HL-60 (cell line): Measurements from ENCODE around the gene PDCD2.
"Not testable (repeated sequence)": the region's sequence is repeated elsewhere in the genome, so short reads cannot be mapped to it uniquely, and the experiment has no call there.

ENCODE experiments used
- DNase-seq, 2 experiments: peaks; one replicate each; pipeline ENCODE4 v3.0.0-alpha.2; 2010 to 2020; ENCODE audit warnings: low read depth in 1 of 2, low spot score in 1 of 2
- H3K27ac ChIP-seq: fragments of 250-450 bp; sonication (Bioruptor Pico); replicated peaks from 2 replicates; pipeline ENCODE4 v1.5.1; 2020; ENCODE audit warnings: mild to moderate bottlenecking, moderate library complexity
- H3K27me3 ChIP-seq: fragments of 250-450 bp; sonication (Bioruptor Pico); 2 replicates; pipeline ENCODE4 v1.5.1; 2021; ENCODE audit warnings: mild to moderate bottlenecking, moderate library complexity; ENCODE audit not compliant: insufficient read depth, poor library complexity, severe bottlenecking
- H3K4me3 ChIP-seq: replicated peaks from 2 replicates; pipeline ENCODE4 v1.5.1; 2011; ENCODE audit warnings: mild to moderate bottlenecking, control low read depth, low read length; ENCODE audit not compliant: insufficient read depth
- CTCF ChIP-seq: IDR thresholded peaks from one replicate; pipeline ENCODE4 v1.5.1; 2011; ENCODE audit warnings: low read length, control low read depth, inconsistent platforms; ENCODE audit not compliant: insufficient read depth
- GABPA ChIP-seq: IDR thresholded peaks from 2 replicates; pipeline ENCODE4 v1.6.1; 2012; ENCODE audit warnings: low read depth
- POLR2AphosphoS5 ChIP-seq: IDR thresholded peaks from 2 replicates; pipeline ENCODE4 v1.6.1; 2012; ENCODE audit warnings: low read depth
- REST ChIP-seq: IDR thresholded peaks from 2 replicates; pipeline ENCODE4 v1.6.1; 2012; ENCODE audit warnings: low read depth; ENCODE audit not compliant: insufficient replicate concordance
- SPI1 ChIP-seq: IDR thresholded peaks from 2 replicates; pipeline ENCODE4 v1.6.1; 2012; ENCODE audit warnings: low read depth, mild to moderate bottlenecking, borderline replicate concordance
- long read RNA-seq: library from polyadenylated mRNA; unstranded; transcript quantifications from one replicate; pipeline ENCODE4 v2.0.0, GENCODE V29; 2020

PDCD2 gene
- long read RNA-seq, transcript PDCD2-208 (6 exons, 3,378 nt), result major isoform, 47 of 66 reads
- long read RNA-seq, partial matches to known transcripts, result 1 of 66 reads
- long read RNA-seq, other reads (novel, unspliced or antisense), result 5 of 66 reads

GRCh38 chr6:170584181-170584953, at the start of gene PDCD2:
Gene PDCD2, minus strand, starts transcription at chr6:170584637. Its CDS starts 56 bp downstream, at chr6:170584581.
- peak; percentile 84 to 95 for DNase-seq

GRCh38 chr6:170616020-170616554, 31.6 kb upstream of the PDCD2 start:
- not testable (repeated sequence) for H3K27me3 ChIP-seq, H3K27ac ChIP-seq, DNase-seq, H3K4me3 ChIP-seq

More at GRCh38 chr6:170584181-170584953, at the start of gene PDCD2:
- Histone ChIP-seq H3K27ac (peak within 1 kb of the TSS; percentile 81), H3K4me3 (peak within 1 kb of the TSS; percentile 92), H3K27me3 (no peaks in the 10 kb centered on the region)
- TF ChIP-seq GABPA (peak; percentile 95), POLR2AphosphoS5 (peak; percentile 76; the same call in 1 of the 2 replicates), REST (no peak), CTCF (no peak), SPI1 (no peak; the same call in 1 of the 2 replicates)

- not testable (repeated sequence) for H3K27ac ChIP-seq, H3K4me3 ChIP-seq, DNase-seq, H3K27me3 ChIP-seq
Measured at GRCh38 chr6:170612256-170612804, 27.9 kb upstream of the PDCD2 start.

- H3K27ac ChIP-seq, DNase-seq, H3K4me3 ChIP-seq, H3K27me3 ChIP-seq: not testable (repeated sequence)
Measured at GRCh38 chr6:170609225-170609624, 24.8 kb upstream of the PDCD2 start.

- TF ChIP-seq POLR2AphosphoS5 (no peak), CTCF (no peak), SPI1 (no peak), GABPA (no peak), REST (no peak)
- DNase-seq, result no peak
- Histone ChIP-seq H3K27ac (no peak overlapping the region), H3K4me3 (no peak overlapping the region), H3K27me3 (no peaks in the 10 kb centered on the region)
Measured at GRCh38 chr6:170605574-170606259, 21.3 kb upstream of the PDCD2 start.
